ENCODE measurements around the gene DIDO1.

DIDO1 gene

GRCh38 chr20:62949153-62949821 lies 23.0 kb upstream of the DIDO1 start:
- H4K5ac ChIP-seq (ENCODE audit: low read length), result no peak overlapping the region
- no peak overlapping the region for H2BK15ac ChIP-seq (replicated peaks; ENCODE audit: low read depth)
- no peak overlapping the region for H3K9ac ChIP-seq (ENCODE audit: low read length)
- H3K27ac ChIP-seq (ENCODE audit: low read depth, low read length), result no peak overlapping the region
- H3K4ac ChIP-seq (ENCODE audit: low read depth, low read length), result no peak overlapping the region
- no peak overlapping the region for H4K8ac ChIP-seq (ENCODE audit: low read depth, low read length)
- DNase-seq, result no peak
- no peak overlapping the region for H2BK5ac ChIP-seq (ENCODE audit: low read length)
- peaks cover 21% of the 10 kb centered on the region for H3K79me1 ChIP-seq (ENCODE audit: low read length)
- no peak overlapping the region for H3K18ac ChIP-seq (ENCODE audit: low read length)
- no peak overlapping the region for H2AK5ac ChIP-seq (ENCODE audit: low read length)
- H3K4me1 ChIP-seq (ENCODE audit: control insufficient read depth, low read depth, low read length), result peaks cover 5% of the 10 kb centered on the region
- no peak overlapping the region for H3K4me2 ChIP-seq (ENCODE audit: low read length)
- WGBS (ENCODE audit: extremely low coverage, insufficient coverage, low lambda C conversion rate), result no CpG with 5 or more reads among the region's 6 CpGs
- H3K36me3 ChIP-seq (ENCODE audit: control insufficient read depth, insufficient read depth, low read length), result peaks cover 22% of the 10 kb centered on the region
- no peak overlapping the region for H3K56ac ChIP-seq (ENCODE audit: low read length)
- no peak overlapping the region for H3K23ac ChIP-seq (ENCODE audit: low read length)
- H3K27me3 ChIP-seq (ENCODE audit: insufficient read depth, low read length, poor library complexity), result no peaks in the 10 kb centered on the region
- H3K4me3 ChIP-seq (ENCODE audit: low read length), result no peak overlapping the region
- H3K79me2 ChIP-seq (ENCODE audit: control insufficient read depth, insufficient read depth, low read length), result peaks cover 5% of the 10 kb centered on the region
- no peak overlapping the region for H2BK120ac ChIP-seq (ENCODE audit: low read depth, low read length)

GRCh38 chr20:62947532-62948300 lies 21.4 kb upstream of the DIDO1 start:
- Histone ChIP-seq H4K5ac (ENCODE audit: low read length) (no peak overlapping the region), H3K27ac (ENCODE audit: low read depth, low read length) (no peak overlapping the region), H3K18ac (ENCODE audit: low read length) (no peak overlapping the region), H2BK15ac (replicated peaks; ENCODE audit: low read depth) (no peak overlapping the region), H2BK120ac (ENCODE audit: low read depth, low read length) (no peak overlapping the region), H3K36me3 (ENCODE audit: control insufficient read depth, insufficient read depth, low read length) (peaks cover 23% of the 10 kb centered on the region), H4K8ac (ENCODE audit: low read depth, low read length) (no peak overlapping the region), H3K23ac (ENCODE audit: low read length) (no peak overlapping the region), H3K9ac (ENCODE audit: low read length) (no peak overlapping the region), H3K4me1 (ENCODE audit: control insufficient read depth, low read depth, low read length) (no peaks in the 10 kb centered on the region), H3K4ac (ENCODE audit: low read depth, low read length) (no peak overlapping the region), H2AK5ac (ENCODE audit: low read length) (no peak overlapping the region), H3K79me1 (ENCODE audit: low read length) (peaks cover 18% of the 10 kb centered on the region), H3K4me2 (ENCODE audit: low read length) (no peak overlapping the region), H3K56ac (ENCODE audit: low read length) (no peak overlapping the region), H3K27me3 (ENCODE audit: insufficient read depth, low read length, poor library complexity) (no peaks in the 10 kb centered on the region), H3K4me3 (ENCODE audit: low read length) (no peak overlapping the region), H3K79me2 (ENCODE audit: control insufficient read depth, insufficient read depth, low read length) (peaks cover 5% of the 10 kb centered on the region), H2BK5ac (ENCODE audit: low read length) (no peak overlapping the region)
- no peak for DNase-seq
- WGBS (ENCODE audit: extremely low coverage, insufficient coverage, low lambda C conversion rate), result no CpG with 5 or more reads among the region's 17 CpGs

- no peak overlapping the region for H3K56ac ChIP-seq (ENCODE audit: low read length)
- H3K4me2 ChIP-seq (ENCODE audit: low read length), result no peak overlapping the region
- H3K18ac ChIP-seq (ENCODE audit: low read length), result no peak overlapping the region
- H3K27ac ChIP-seq (ENCODE audit: low read depth, low read length), result no peak overlapping the region
- no peak overlapping the region for H3K4me3 ChIP-seq (ENCODE audit: low read length)
- H3K79me2 ChIP-seq (ENCODE audit: control insufficient read depth, insufficient read depth, low read length), result peaks cover 8% of the 10 kb centered on the region
- WGBS (ENCODE audit: extremely low coverage, insufficient coverage, low lambda C conversion rate), result no CpG with 5 or more reads among the region's 10 CpGs
- no peak overlapping the region for H3K9ac ChIP-seq (ENCODE audit: low read length)
- H3K23ac ChIP-seq (ENCODE audit: low read length), result no peak overlapping the region
- H3K4me1 ChIP-seq (ENCODE audit: control insufficient read depth, low read depth, low read length), result no peaks in the 10 kb centered on the region
- no peak overlapping the region for H2BK120ac ChIP-seq (ENCODE audit: low read depth, low read length)
- H3K27me3 ChIP-seq (ENCODE audit: insufficient read depth, low read length, poor library complexity), result no peaks in the 10 kb centered on the region
- no peak overlapping the region for H2AK5ac ChIP-seq (ENCODE audit: low read length)
- no peak for DNase-seq
- H4K8ac ChIP-seq (ENCODE audit: low read depth, low read length), result no peak overlapping the region
- peaks cover 18% of the 10 kb centered on the region for H3K79me1 ChIP-seq (ENCODE audit: low read length)
- no peak overlapping the region for H4K5ac ChIP-seq (ENCODE audit: low read length)
- no peak overlapping the region for H2BK5ac ChIP-seq (ENCODE audit: low read length)
- peaks cover 23% of the 10 kb centered on the region for H3K36me3 ChIP-seq (ENCODE audit: control insufficient read depth, insufficient read depth, low read length)
- no peak overlapping the region for H3K4ac ChIP-seq (ENCODE audit: low read depth, low read length)
- no peak overlapping the region for H2BK15ac ChIP-seq (replicated peaks; ENCODE audit: low read depth)
Measured at GRCh38 chr20:62946918-62947317, 20.6 kb upstream of the DIDO1 start.

GRCh38 chr20:62945771-62946339 lies 19.6 kb upstream of the DIDO1 start:
- Histone ChIP-seq H4K8ac (ENCODE audit: low read depth, low read length) (no peak overlapping the region), H3K56ac (ENCODE audit: low read length) (no peak overlapping the region), H3K4me3 (ENCODE audit: low read length) (no peak overlapping the region), H3K79me1 (ENCODE audit: low read length) (peaks cover 24% of the 10 kb centered on the region), H2BK120ac (ENCODE audit: low read depth, low read length) (no peak overlapping the region), H3K18ac (ENCODE audit: low read length) (no peak overlapping the region), H2BK15ac (replicated peaks; ENCODE audit: low read depth) (no peak overlapping the region), H2BK5ac (ENCODE audit: low read length) (no peak overlapping the region), H3K4me2 (ENCODE audit: low read length) (no peak overlapping the region), H4K5ac (ENCODE audit: low read length) (no peak overlapping the region), H3K9ac (ENCODE audit: low read length) (no peak overlapping the region), H3K23ac (ENCODE audit: low read length) (no peak overlapping the region), H3K27me3 (ENCODE audit: insufficient read depth, low read length, poor library complexity) (no peaks in the 10 kb centered on the region), H3K79me2 (ENCODE audit: control insufficient read depth, insufficient read depth, low read length) (peaks cover 17% of the 10 kb centered on the region), H3K4ac (ENCODE audit: low read depth, low read length) (no peak overlapping the region), H3K36me3 (ENCODE audit: control insufficient read depth, insufficient read depth, low read length) (peaks cover 23% of the 10 kb centered on the region), H3K27ac (ENCODE audit: low read depth, low read length) (no peak overlapping the region), H2AK5ac (ENCODE audit: low read length) (no peak overlapping the region), H3K4me1 (ENCODE audit: control insufficient read depth, low read depth, low read length) (no peaks in the 10 kb centered on the region)
- WGBS (ENCODE audit: extremely low coverage, insufficient coverage, low lambda C conversion rate), result no CpG with 5 or more reads among the region's 25 CpGs
- DNase-seq, result no peak

GRCh38 chr20:62944746-62945145 lies 18.4 kb upstream of the DIDO1 start:
- no peak overlapping the region for H2BK15ac ChIP-seq (replicated peaks; ENCODE audit: low read depth)
- no peak overlapping the region for H3K56ac ChIP-seq (ENCODE audit: low read length)
- no CpG with 5 or more reads among the region's 10 CpGs for WGBS (ENCODE audit: extremely low coverage, insufficient coverage, low lambda C conversion rate)
- no peak overlapping the region for H2BK120ac ChIP-seq (ENCODE audit: low read depth, low read length)
- H2BK5ac ChIP-seq (ENCODE audit: low read length), result no peak overlapping the region
- H3K27me3 ChIP-seq (ENCODE audit: insufficient read depth, low read length, poor library complexity), result no peaks in the 10 kb centered on the region
- H3K18ac ChIP-seq (ENCODE audit: low read length), result no peak overlapping the region
- H3K36me3 ChIP-seq (ENCODE audit: control insufficient read depth, insufficient read depth, low read length), result peaks cover 17% of the 10 kb centered on the region
- no peak overlapping the region for H3K27ac ChIP-seq (ENCODE audit: low read depth, low read length)
- H4K8ac ChIP-seq (ENCODE audit: low read depth, low read length), result no peak overlapping the region
- H3K4ac ChIP-seq (ENCODE audit: low read depth, low read length), result no peak overlapping the region
- no peak overlapping the region for H3K23ac ChIP-seq (ENCODE audit: low read length)
- DNase-seq, result no peak
- no peak overlapping the region for H3K9ac ChIP-seq (ENCODE audit: low read length)
- peaks cover 24% of the 10 kb centered on the region for H3K79me1 ChIP-seq (ENCODE audit: low read length)
- no peak overlapping the region for H3K4me2 ChIP-seq (ENCODE audit: low read length)
- H3K79me2 ChIP-seq (ENCODE audit: control insufficient read depth, insufficient read depth, low read length), result peaks cover 24% of the 10 kb centered on the region
- no peaks in the 10 kb centered on the region for H3K4me1 ChIP-seq (ENCODE audit: control insufficient read depth, low read depth, low read length)
- no peak overlapping the region for H4K5ac ChIP-seq (ENCODE audit: low read length)
- H3K4me3 ChIP-seq (ENCODE audit: low read length), result no peak overlapping the region
- H2AK5ac ChIP-seq (ENCODE audit: low read length), result no peak overlapping the region
